22Rv1 (cell line): ENCODE results near the gene ARMC6.
A peak's percentile ranks its signal among the peaks of the same experiment; 100 is the strongest.

Experiments used
- H3K27ac ChIP-seq: fragments of 450-650 bp; 2 replicates; pipeline ENCODE4 v1.5.1; 2017
- ZFX ChIP-seq: fragments of 450-650 bp; IDR thresholded peaks from 2 replicates; pipeline ENCODE4 v1.6.1; 2017; ENCODE audit warnings: antibody characterized with exemption, borderline replicate concordance
- TF ChIP-seq, protein P1 (sequence below): fragments of 450-650 bp; IDR thresholded peaks from 2 replicates; pipeline ENCODE4 v1.5.1; 2017; ENCODE audit warnings: mild to moderate bottlenecking

The ARMC6 gene

GRCh38 chr19:19059018-19059836 is 25.8 kb downstream of the ARMC6 start:
- H3K27ac ChIP-seq = no peak overlapping the region
- TF ChIP-seq, protein P1, sequence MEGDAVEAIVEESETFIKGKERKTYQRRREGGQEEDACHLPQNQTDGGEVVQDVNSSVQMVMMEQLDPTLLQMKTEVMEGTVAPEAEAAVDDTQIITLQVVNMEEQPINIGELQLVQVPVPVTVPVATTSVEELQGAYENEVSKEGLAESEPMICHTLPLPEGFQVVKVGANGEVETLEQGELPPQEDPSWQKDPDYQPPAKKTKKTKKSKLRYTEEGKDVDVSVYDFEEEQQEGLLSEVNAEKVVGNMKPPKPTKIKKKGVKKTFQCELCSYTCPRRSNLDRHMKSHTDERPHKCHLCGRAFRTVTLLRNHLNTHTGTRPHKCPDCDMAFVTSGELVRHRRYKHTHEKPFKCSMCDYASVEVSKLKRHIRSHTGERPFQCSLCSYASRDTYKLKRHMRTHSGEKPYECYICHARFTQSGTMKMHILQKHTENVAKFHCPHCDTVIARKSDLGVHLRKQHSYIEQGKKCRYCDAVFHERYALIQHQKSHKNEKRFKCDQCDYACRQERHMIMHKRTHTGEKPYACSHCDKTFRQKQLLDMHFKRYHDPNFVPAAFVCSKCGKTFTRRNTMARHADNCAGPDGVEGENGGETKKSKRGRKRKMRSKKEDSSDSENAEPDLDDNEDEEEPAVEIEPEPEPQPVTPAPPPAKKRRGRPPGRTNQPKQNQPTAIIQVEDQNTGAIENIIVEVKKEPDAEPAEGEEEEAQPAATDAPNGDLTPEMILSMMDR = no peak
- TF ChIP-seq ZFX = no peak

- TF ChIP-seq, protein P1 = no peak
- TF ChIP-seq ZFX = no peak
- no peak overlapping the region for H3K27ac ChIP-seq
Observed at GRCh38 chr19:19059837-19060611, 26.6 kb downstream of the ARMC6 start.

GRCh38 chr19:19061506-19061905 is 28.1 kb downstream of the ARMC6 start:
- no peak for TF ChIP-seq ZFX
- TF ChIP-seq, protein P1 = no peak
- H3K27ac ChIP-seq = peak overlapping the region; percentile 73; the same call in 1 of the 2 replicates

GRCh38 chr19:19062454-19063182 is 29.2 kb downstream of the ARMC6 start:
- TF ChIP-seq, protein P1 = no peak
- TF ChIP-seq ZFX = no peak
- peak overlapping the region; percentile 73 for H3K27ac ChIP-seq

GRCh38 chr19:19063183-19064097 is 30.0 kb downstream of the ARMC6 start, which contains the start of gene SLC25A42:
SLC25A42 (plus strand) TSS chr19:19063994; CDS start chr19:19096125, 32,131 bp downstream.
- no peak for TF ChIP-seq ZFX
- TF ChIP-seq, protein P1 = no peak
- peak within 1 kb of the TSS; percentile 73 for H3K27ac ChIP-seq

- no peak for TF ChIP-seq ZFX
- TF ChIP-seq, protein P1 = no peak
- H3K27ac ChIP-seq = peak overlapping the region; percentile 73
Observed at GRCh38 chr19:19064098-19064722, 30.8 kb downstream of the ARMC6 start.
